ENCODE data around the gene RGP1.

The RGP1 gene

DNA sequence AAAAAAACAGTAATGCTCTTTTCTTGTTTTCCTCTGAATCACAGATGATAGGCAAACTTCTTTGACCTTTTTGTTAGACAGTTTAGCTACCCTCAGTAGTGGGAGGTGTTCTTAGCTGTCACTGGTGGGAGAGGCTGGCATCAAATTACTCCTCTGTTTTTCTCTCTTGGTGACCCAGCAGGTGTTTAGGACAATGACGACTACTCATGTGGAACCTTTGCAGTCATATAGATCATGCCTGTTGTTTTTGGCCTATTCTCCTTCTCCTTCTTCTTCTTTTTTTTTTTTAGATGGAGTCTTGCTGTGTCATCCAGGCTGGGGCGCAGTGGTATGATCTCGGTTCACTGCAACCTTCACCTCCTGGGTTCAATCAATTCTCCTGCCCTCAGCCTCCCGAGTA, 26.9 kb downstream of the RGP1 start:
- TF ChIP-seq, protein P1, sequence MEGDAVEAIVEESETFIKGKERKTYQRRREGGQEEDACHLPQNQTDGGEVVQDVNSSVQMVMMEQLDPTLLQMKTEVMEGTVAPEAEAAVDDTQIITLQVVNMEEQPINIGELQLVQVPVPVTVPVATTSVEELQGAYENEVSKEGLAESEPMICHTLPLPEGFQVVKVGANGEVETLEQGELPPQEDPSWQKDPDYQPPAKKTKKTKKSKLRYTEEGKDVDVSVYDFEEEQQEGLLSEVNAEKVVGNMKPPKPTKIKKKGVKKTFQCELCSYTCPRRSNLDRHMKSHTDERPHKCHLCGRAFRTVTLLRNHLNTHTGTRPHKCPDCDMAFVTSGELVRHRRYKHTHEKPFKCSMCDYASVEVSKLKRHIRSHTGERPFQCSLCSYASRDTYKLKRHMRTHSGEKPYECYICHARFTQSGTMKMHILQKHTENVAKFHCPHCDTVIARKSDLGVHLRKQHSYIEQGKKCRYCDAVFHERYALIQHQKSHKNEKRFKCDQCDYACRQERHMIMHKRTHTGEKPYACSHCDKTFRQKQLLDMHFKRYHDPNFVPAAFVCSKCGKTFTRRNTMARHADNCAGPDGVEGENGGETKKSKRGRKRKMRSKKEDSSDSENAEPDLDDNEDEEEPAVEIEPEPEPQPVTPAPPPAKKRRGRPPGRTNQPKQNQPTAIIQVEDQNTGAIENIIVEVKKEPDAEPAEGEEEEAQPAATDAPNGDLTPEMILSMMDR (conservative IDR thresholded peaks at IDR 0.05; ENCODE audit: low read length) = no peak
- TF ChIP-seq EZH2phosphoT487 (IDR thresholded peaks at IDR 0.05; ENCODE audit: borderline replicate concordance) = no peak
- Histone ChIP-seq H3K9me3 (ENCODE audit: insufficient read depth, low read depth, low read length) (no peaks in the 10 kb centered on the region), H3K4me2 (ENCODE audit: low read depth, low read length, poor library complexity, severe bottlenecking) (no peak overlapping the region)

DNA sequence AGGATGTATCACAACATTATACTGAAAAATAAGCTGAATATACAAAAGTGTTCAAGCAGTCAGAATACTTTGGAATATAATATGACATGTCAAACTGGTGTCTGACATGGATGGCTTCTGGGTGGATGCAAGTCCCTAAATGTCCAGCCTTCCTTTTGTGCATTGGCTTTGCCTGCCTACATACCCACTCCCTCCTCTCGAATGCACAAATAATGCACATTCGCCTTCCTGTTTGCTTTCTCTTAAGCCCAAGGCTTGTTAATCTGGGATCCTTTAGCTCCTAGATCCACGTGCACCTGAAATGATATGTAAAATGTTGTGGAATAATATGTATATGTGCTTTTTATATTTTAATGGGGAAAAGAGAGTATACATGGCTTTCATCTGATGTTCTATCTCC, 29.4 kb downstream of the RGP1 start:
- H3F3A ChIP-seq (ENCODE audit: low read depth) = no peaks in the 10 kb centered on the region
- no peaks in the 10 kb centered on the region for H3K9me2 ChIP-seq (replicated peaks; ENCODE audit: low read depth, low read length)
- no peaks in the 10 kb centered on the region for H4K20me1 ChIP-seq (ENCODE audit: insufficient read depth, low read length, poor library complexity, severe bottlenecking)
- H3K4me3 ChIP-seq (ENCODE audit: low read length, poor library complexity, severe bottlenecking) = no peak overlapping the region
- TF ChIP-seq, protein P1 (conservative IDR thresholded peaks at IDR 0.05; ENCODE audit: low read length) = no peak
- TF ChIP-seq EZH2phosphoT487 (IDR thresholded peaks at IDR 0.05; ENCODE audit: borderline replicate concordance) = no peak
- H3K79me2 ChIP-seq (ENCODE audit: insufficient read depth, low read length) = peaks cover 2% of the 10 kb centered on the region; the same call in 1 of the 2 replicates
- no peaks in the 10 kb centered on the region for H3K27me3 ChIP-seq (ENCODE audit: insufficient read depth, low read length, poor library complexity, severe bottlenecking)
- no peak overlapping the region for H3K4me2 ChIP-seq (ENCODE audit: low read depth, low read length, poor library complexity, severe bottlenecking)
- H2AFZ ChIP-seq (ENCODE audit: low read length) = no peak overlapping the region
- peaks cover 3% of the 10 kb centered on the region; the same call in 1 of the 2 replicates for H3K36me3 ChIP-seq (ENCODE audit: insufficient read depth, low read length)
- no peaks in the 10 kb centered on the region for H3K4me1 ChIP-seq (ENCODE audit: insufficient read depth, low read length, poor library complexity, severe bottlenecking)
- no peaks in the 10 kb centered on the region for H3K9me3 ChIP-seq (ENCODE audit: insufficient read depth, low read depth, low read length)
- H3K9ac ChIP-seq (ENCODE audit: low read depth, low read length, poor library complexity, severe bottlenecking) = no peak overlapping the region

More for the DNA sequence above, 26.9 kb downstream of the RGP1 start:
- Histone ChIP-seq H3K9me2 (replicated peaks; ENCODE audit: low read depth, low read length) (no peaks in the 10 kb centered on the region), H3F3A (ENCODE audit: low read depth) (no peaks in the 10 kb centered on the region), H3K79me2 (ENCODE audit: insufficient read depth, low read length) (peaks cover 4% of the 10 kb centered on the region; the same call in 1 of the 2 replicates), H2AFZ (ENCODE audit: low read length) (no peak overlapping the region), H3K4me3 (ENCODE audit: low read length, poor library complexity, severe bottlenecking) (no peak overlapping the region), H3K4me1 (ENCODE audit: insufficient read depth, low read length, poor library complexity, severe bottlenecking) (no peaks in the 10 kb centered on the region), H3K9ac (ENCODE audit: low read depth, low read length, poor library complexity, severe bottlenecking) (no peak overlapping the region), H3K36me3 (ENCODE audit: insufficient read depth, low read length) (no peaks in the 10 kb centered on the region), H3K27me3 (ENCODE audit: insufficient read depth, low read length, poor library complexity, severe bottlenecking) (no peaks in the 10 kb centered on the region), H4K20me1 (ENCODE audit: insufficient read depth, low read length, poor library complexity, severe bottlenecking) (no peaks in the 10 kb centered on the region)

DNA sequence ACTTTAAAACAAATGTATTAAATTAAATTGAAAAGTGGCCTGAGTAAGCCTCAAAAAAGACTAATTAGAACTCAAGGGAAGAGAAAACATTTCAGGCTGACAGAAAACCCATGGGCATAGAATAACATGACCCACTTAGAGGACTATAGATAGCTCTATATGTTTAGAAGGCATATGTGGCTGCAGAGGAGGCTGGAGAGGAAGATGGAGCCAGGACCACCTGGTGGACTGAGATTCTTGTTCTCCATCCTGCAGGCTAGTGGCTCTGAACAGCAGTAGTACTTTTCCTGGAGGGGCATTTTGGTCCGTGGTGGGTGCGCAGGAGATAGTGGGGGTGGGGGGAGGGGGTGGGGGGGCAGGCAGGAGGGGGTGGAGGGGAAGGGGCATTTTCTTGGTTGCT, 32.0 kb downstream of the RGP1 start:
- Histone ChIP-seq H3F3A (ENCODE audit: low read depth) (no peaks in the 10 kb centered on the region), H3K9me3 (ENCODE audit: insufficient read depth, low read depth, low read length) (no peaks in the 10 kb centered on the region), H3K9me2 (replicated peaks; ENCODE audit: low read depth, low read length) (no peaks in the 10 kb centered on the region), H3K79me2 (ENCODE audit: insufficient read depth, low read length) (no peaks in the 10 kb centered on the region), H3K4me2 (ENCODE audit: low read depth, low read length, poor library complexity, severe bottlenecking) (no peak overlapping the region), H3K27me3 (ENCODE audit: insufficient read depth, low read length, poor library complexity, severe bottlenecking) (no peaks in the 10 kb centered on the region), H3K4me1 (ENCODE audit: insufficient read depth, low read length, poor library complexity, severe bottlenecking) (no peaks in the 10 kb centered on the region), H3K36me3 (ENCODE audit: insufficient read depth, low read length) (peaks cover 11% of the 10 kb centered on the region; the same call in 1 of the 2 replicates), H4K20me1 (ENCODE audit: insufficient read depth, low read length, poor library complexity, severe bottlenecking) (no peaks in the 10 kb centered on the region), H3K4me3 (ENCODE audit: low read length, poor library complexity, severe bottlenecking) (no peak overlapping the region), H3K9ac (ENCODE audit: low read depth, low read length, poor library complexity, severe bottlenecking) (no peak overlapping the region), H2AFZ (ENCODE audit: low read length) (no peak overlapping the region)
- TF ChIP-seq, protein P1 (conservative IDR thresholded peaks at IDR 0.05; ENCODE audit: low read length) = no peak
- TF ChIP-seq EZH2phosphoT487 (IDR thresholded peaks at IDR 0.05; ENCODE audit: borderline replicate concordance) = no peak
